ENCODE measurements around the gene MOGAT3.

Gene MOGAT3

DNA sequence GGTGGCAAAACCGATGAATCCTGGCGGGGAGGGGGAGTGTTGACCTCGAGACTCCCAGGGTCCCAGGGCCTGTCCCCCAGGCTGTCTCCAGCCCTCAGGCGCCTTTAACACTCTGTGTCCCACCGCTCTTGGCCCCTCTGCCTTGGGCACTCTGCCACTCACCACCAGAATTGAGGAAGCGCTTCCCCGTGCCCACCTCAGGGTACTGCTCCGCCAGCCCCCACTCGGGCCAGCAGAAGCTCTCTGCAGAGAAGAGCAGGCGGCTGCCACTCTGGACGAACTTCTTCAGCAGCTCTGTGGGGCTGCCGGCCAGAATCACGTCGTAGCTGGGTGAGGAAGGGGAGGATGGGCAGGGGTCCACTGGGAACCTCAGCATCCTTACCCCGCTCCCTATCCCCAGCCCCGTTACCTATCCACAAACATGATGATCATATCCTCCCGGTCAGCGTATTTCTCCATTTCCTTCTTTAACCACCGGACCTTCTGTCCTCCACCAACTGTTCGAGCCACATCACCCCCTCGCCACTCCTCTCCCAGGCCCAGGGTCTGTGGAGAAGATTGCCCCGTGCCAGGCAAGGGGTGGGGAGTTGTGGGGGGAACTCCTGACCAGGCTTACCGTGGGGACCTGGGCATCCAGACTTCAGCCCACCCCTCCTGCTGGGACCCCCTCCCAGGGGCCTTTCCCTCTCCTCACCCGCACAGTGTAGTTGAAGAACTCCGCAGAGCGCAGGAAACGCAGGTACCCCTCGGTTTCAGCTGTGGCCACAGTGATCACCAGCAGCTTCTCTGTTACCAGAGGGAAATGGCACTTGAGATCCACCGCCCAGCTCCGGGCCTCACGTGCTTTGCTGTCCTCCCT lies 15.4 kb upstream of the MOGAT3 start:
- H3K14ac ChIP-seq (ENCODE audit: low read length) = peak overlapping the region; percentile 33

DNA sequence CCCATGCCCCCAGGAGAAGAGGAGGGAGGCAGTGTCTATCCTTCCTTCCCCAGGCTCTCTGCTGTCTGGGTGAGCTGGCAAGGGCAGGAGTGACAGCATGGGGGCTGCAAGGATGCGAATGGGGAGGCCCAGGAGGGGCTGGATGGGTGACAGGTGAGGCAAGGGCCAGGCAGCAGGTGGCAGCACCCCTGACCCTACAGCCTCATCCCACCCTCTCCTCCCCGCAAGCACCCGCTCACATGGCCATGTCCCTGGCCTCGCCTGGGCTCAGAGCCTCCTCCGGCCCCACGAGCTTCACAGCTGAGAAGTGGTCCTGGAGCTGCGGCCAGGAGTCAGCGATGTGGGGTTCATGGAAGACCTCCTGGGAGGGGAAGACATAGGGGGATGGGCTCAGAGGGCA lies 11.2 kb upstream of the MOGAT3 start:
- Histone ChIP-seq H3K79me2 (ENCODE audit: control insufficient read depth, insufficient read depth, low read length, poor library complexity) (peaks cover 6% of the 10 kb centered on the region), H3K27ac (ENCODE audit: low read depth, low read length) (no peak overlapping the region), H3K23ac (ENCODE audit: low read length) (no peak overlapping the region), H2BK120ac (ENCODE audit: insufficient read depth, low read length, poor library complexity) (no peak overlapping the region), H3K9ac (ENCODE audit: low read length) (no peak overlapping the region), H2AK5ac (ENCODE audit: low read length) (no peak overlapping the region), H2BK12ac (ENCODE audit: low read length) (no peak overlapping the region), H3K4me2 (ENCODE audit: low read length) (no peak overlapping the region), H3K27me3 (ENCODE audit: insufficient read depth, low read length) (no peaks in the 10 kb centered on the region), H2AFZ (ENCODE audit: insufficient read depth, low read length, poor library complexity) (no peak overlapping the region), H4K8ac (ENCODE audit: low read depth, low read length) (no peak overlapping the region), H2BK5ac (ENCODE audit: low read depth, low read length, poor library complexity) (no peak overlapping the region), H3K79me1 (ENCODE audit: low read length) (peaks cover 5% of the 10 kb centered on the region), H3K9me3 (ENCODE audit: insufficient read depth, low read depth, low read length) (no peaks in the 10 kb centered on the region), H3K36me3 (ENCODE audit: control insufficient read depth in 1 of 2, insufficient read depth in 2 of 2, low read length in 2 of 2) (peaks cover 47 to 64% of the 10 kb centered on the region in 2 experiments), H3K4ac (ENCODE audit: low read depth, low read length) (no peak overlapping the region), H3K4me1 (ENCODE audit: control insufficient read depth in 1 of 2, insufficient read depth in 2 of 2, low read length in 2 of 2) (peaks cover 7 to 10% of the 10 kb centered on the region in 2 experiments), H4K91ac (ENCODE audit: low read depth, low read length) (no peak overlapping the region), H3K18ac (ENCODE audit: low read length) (no peak overlapping the region), H3K4me3 (ENCODE audit: low read depth, low read length) (no peak overlapping the region), H3K14ac (ENCODE audit: low read length) (no peak overlapping the region), H4K12ac (ENCODE audit: low read depth, low read length) (no peak overlapping the region)
- no peak for DNase-seq
- WGBS (ENCODE audit: extremely low coverage, insufficient coverage, insufficient read length) = no CpG with 5 or more reads among the region's 8 CpGs

More for the DNA sequence above, 15.4 kb upstream of the MOGAT3 start:
- peak overlapping the region; percentile 78 for H3K4me3 ChIP-seq (ENCODE audit: low read depth, low read length)
- peak in 1 of 2 donors; percentile 39 for DNase-seq
- no peaks in the 10 kb centered on the region for H3K9me3 ChIP-seq (ENCODE audit: insufficient read depth, low read depth, low read length)
- no peak overlapping the region for H2BK5ac ChIP-seq (ENCODE audit: low read depth, low read length, poor library complexity)
- peak overlapping the region; percentile 24 for H4K8ac ChIP-seq (ENCODE audit: low read depth, low read length)
- peaks cover 13% of the 10 kb centered on the region for H3K79me2 ChIP-seq (ENCODE audit: control insufficient read depth, insufficient read depth, low read length, poor library complexity)
- no peak overlapping the region for H2BK120ac ChIP-seq (ENCODE audit: insufficient read depth, low read length, poor library complexity)
- H2AFZ ChIP-seq (ENCODE audit: insufficient read depth, low read length, poor library complexity) = peak overlapping the region; percentile 63
- H3K9ac ChIP-seq (ENCODE audit: low read length) = peak overlapping the region; percentile 13
- peak overlapping the region; percentile 60 for H4K12ac ChIP-seq (ENCODE audit: low read depth, low read length)
- H3K27me3 ChIP-seq (ENCODE audit: insufficient read depth, low read length) = no peaks in the 10 kb centered on the region
- peaks cover 10 to 16% of the 10 kb centered on the region in 2 experiments for H3K4me1 ChIP-seq (ENCODE audit: control insufficient read depth in 1 of 2, insufficient read depth in 2 of 2, low read length in 2 of 2)
- peak overlapping the region; percentile 71 for H3K4me2 ChIP-seq (ENCODE audit: low read length)
- H2AK5ac ChIP-seq (ENCODE audit: low read length) = peak overlapping the region; percentile 63
- H3K18ac ChIP-seq (ENCODE audit: low read length) = peak overlapping the region; percentile 84
- no peak overlapping the region for H2BK12ac ChIP-seq (ENCODE audit: low read length)
- H3K79me1 ChIP-seq (ENCODE audit: low read length) = peaks cover 13% of the 10 kb centered on the region
- peaks cover 17 to 29% of the 10 kb centered on the region in 2 experiments for H3K36me3 ChIP-seq (ENCODE audit: control insufficient read depth in 1 of 2, insufficient read depth in 2 of 2, low read length in 2 of 2)
- no peak overlapping the region for H3K23ac ChIP-seq (ENCODE audit: low read length)
- peak overlapping the region; percentile 80 for H3K4ac ChIP-seq (ENCODE audit: low read depth, low read length)
- WGBS (ENCODE audit: extremely low coverage, insufficient coverage, insufficient read length) = no CpG with 5 or more reads among the region's 31 CpGs
- no peak overlapping the region for H3K27ac ChIP-seq (ENCODE audit: low read depth, low read length)
- peak overlapping the region; percentile 86 for H4K91ac ChIP-seq (ENCODE audit: low read depth, low read length)

DNA sequence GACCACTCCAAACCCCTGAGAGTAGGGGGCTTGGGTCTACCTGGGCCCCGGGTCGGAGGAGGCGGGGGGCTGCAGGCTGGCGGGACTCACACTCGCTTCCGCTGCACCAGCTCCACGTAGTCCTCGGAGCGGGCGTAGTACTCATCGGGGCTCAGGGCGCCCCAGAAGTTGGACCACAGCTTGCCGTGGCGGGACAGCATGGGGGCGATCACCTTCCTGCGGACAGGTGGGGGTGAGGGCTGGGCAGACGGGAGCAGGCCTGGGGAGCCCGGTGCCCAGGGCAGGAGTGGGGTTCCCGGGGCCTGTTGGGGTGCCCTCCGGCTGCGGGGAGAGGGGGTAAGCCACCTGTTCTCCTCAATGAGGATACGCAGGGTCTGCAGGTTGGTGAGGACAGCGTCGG lies 10.7 kb upstream of the MOGAT3 start:
- Histone ChIP-seq H2BK5ac (ENCODE audit: low read depth, low read length, poor library complexity) (no peak overlapping the region), H3K79me2 (ENCODE audit: control insufficient read depth, insufficient read depth, low read length, poor library complexity) (peaks cover 2% of the 10 kb centered on the region), H3K18ac (ENCODE audit: low read length) (no peak overlapping the region), H4K91ac (ENCODE audit: low read depth, low read length) (no peak overlapping the region), H3K36me3 (ENCODE audit: control insufficient read depth in 1 of 2, insufficient read depth in 2 of 2, low read length in 2 of 2) (peaks cover 49 to 67% of the 10 kb centered on the region in 2 experiments), H3K4me1 (ENCODE audit: control insufficient read depth in 1 of 2, insufficient read depth in 2 of 2, low read length in 2 of 2) (peaks cover 2 to 5% of the 10 kb centered on the region in 2 experiments), H2AK5ac (ENCODE audit: low read length) (no peak overlapping the region), H3K4me3 (ENCODE audit: low read depth, low read length) (no peak overlapping the region), H4K8ac (ENCODE audit: low read depth, low read length) (no peak overlapping the region), H3K9ac (ENCODE audit: low read length) (no peak overlapping the region), H2AFZ (ENCODE audit: insufficient read depth, low read length, poor library complexity) (no peak overlapping the region), H2BK120ac (ENCODE audit: insufficient read depth, low read length, poor library complexity) (no peak overlapping the region), H3K9me3 (ENCODE audit: insufficient read depth, low read depth, low read length) (no peaks in the 10 kb centered on the region), H4K12ac (ENCODE audit: low read depth, low read length) (no peak overlapping the region), H3K14ac (ENCODE audit: low read length) (no peak overlapping the region), H3K27me3 (ENCODE audit: insufficient read depth, low read length) (no peaks in the 10 kb centered on the region), H2BK12ac (ENCODE audit: low read length) (no peak overlapping the region), H3K23ac (ENCODE audit: low read length) (no peak overlapping the region), H3K4ac (ENCODE audit: low read depth, low read length) (no peak overlapping the region), H3K79me1 (ENCODE audit: low read length) (no peaks in the 10 kb centered on the region), H3K4me2 (ENCODE audit: low read length) (no peak overlapping the region), H3K27ac (ENCODE audit: low read depth, low read length) (no peak overlapping the region)
- DNase-seq = no peak
- no CpG with 5 or more reads among the region's 24 CpGs for WGBS (ENCODE audit: extremely low coverage, insufficient coverage, insufficient read length)

DNA sequence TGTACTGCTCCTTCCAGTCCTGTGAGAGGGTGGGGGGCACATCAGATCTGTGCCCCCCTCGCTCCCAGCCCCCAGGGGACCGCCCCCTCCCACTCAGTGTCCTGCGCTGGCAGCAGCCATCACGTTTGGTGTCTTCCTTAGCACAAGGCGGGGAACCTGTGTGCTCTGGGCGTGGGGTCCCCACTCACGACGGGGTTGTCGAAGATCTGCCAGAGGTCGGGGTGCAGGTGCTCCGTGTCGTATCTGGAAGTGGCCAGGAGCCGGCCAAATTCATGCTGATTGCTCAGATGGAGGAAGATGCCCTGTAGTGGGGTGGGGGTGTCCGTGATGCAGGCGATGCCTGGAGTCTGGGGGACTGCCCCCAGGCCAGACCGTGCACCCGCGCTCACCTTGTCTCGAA lies 9.3 kb upstream of the MOGAT3 start:
- H3K79me2 ChIP-seq (ENCODE audit: control insufficient read depth, insufficient read depth, low read length, poor library complexity) = no peaks in the 10 kb centered on the region
- no peak overlapping the region for H3K9ac ChIP-seq (ENCODE audit: low read length)
- no peak for DNase-seq
- no peak overlapping the region for H3K27ac ChIP-seq (ENCODE audit: low read depth, low read length)
- no peak overlapping the region for H2BK12ac ChIP-seq (ENCODE audit: low read length)
- no peak overlapping the region for H3K4me2 ChIP-seq (ENCODE audit: low read length)
- H3K27me3 ChIP-seq (ENCODE audit: insufficient read depth, low read length) = no peaks in the 10 kb centered on the region
- H2BK5ac ChIP-seq (ENCODE audit: low read depth, low read length, poor library complexity) = no peak overlapping the region
- H3K79me1 ChIP-seq (ENCODE audit: low read length) = no peaks in the 10 kb centered on the region
- H2AFZ ChIP-seq (ENCODE audit: insufficient read depth, low read length, poor library complexity) = no peak overlapping the region
- no peak overlapping the region for H4K8ac ChIP-seq (ENCODE audit: low read depth, low read length)
- H3K4ac ChIP-seq (ENCODE audit: low read depth, low read length) = no peak overlapping the region
- no peaks in the 10 kb centered on the region for H3K9me3 ChIP-seq (ENCODE audit: insufficient read depth, low read depth, low read length)
- H3K36me3 ChIP-seq (ENCODE audit: control insufficient read depth in 1 of 2, insufficient read depth in 2 of 2, low read length in 2 of 2) = peaks cover 55 to 70% of the 10 kb centered on the region in 2 experiments
- no peak overlapping the region for H2BK120ac ChIP-seq (ENCODE audit: insufficient read depth, low read length, poor library complexity)
- H4K12ac ChIP-seq (ENCODE audit: low read depth, low read length) = no peak overlapping the region
- WGBS (ENCODE audit: extremely low coverage, insufficient coverage, insufficient read length) = no CpG with 5 or more reads among the region's 19 CpGs
- no peak overlapping the region for H3K18ac ChIP-seq (ENCODE audit: low read length)
- H3K4me3 ChIP-seq (ENCODE audit: low read depth, low read length) = no peak overlapping the region
- H4K91ac ChIP-seq (ENCODE audit: low read depth, low read length) = no peak overlapping the region
- no peak overlapping the region for H3K14ac ChIP-seq (ENCODE audit: low read length)
- no peak overlapping the region for H2AK5ac ChIP-seq (ENCODE audit: low read length)
- H3K4me1 ChIP-seq (ENCODE audit: control insufficient read depth in 1 of 2, insufficient read depth in 2 of 2, low read length in 2 of 2) = no peaks in the 10 kb centered on the region
- H3K23ac ChIP-seq (ENCODE audit: low read length) = no peak overlapping the region

Data from trophoblast cell (in vitro differentiated cells and primary cell).